ENCODE data around the gene PELO. TPM values are rescaled to one million over a fixed set of nuclear protein-coding genes. Genes with fewer than 3 reads are reported as not detected.

Gene PELO
- total and polyA plus RNA-seq, 4 donors: 5.0 to 51.1 (median 35.6) TPM

DNA sequence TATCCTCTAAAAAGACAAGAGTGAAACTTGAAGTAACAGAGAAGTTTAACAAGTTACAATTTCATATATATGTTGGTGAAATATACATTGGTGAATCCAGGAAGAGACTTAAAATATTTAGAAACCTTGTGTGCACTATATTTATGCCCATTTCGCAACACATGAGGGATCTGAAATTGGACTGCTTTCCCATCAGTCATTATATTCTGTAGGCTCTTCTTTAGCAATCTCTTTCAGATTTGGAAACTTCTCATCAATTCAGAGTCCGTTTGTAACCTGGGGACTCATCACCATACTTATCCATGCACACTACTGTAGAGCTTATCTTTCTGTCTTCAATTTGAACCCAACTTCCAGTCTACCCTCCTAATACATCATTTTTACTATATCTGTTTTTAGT is 2.1 kb downstream of the PELO start:
- no peaks in the 10 kb centered on the region for H3K27me3 ChIP-seq (ENCODE audit: control insufficient read depth in 3 of 3, insufficient read depth in 3 of 3, low read length in 2 of 3)
- no peak for DNase-seq
- no peak overlapping the region for H3K4me3 ChIP-seq
- H3K4me1 ChIP-seq (ENCODE audit: control insufficient read depth in 5 of 5, insufficient read depth in 5 of 5, low read length in 5 of 5): peaks cover 0 to 22% (median 1%) of the 10 kb centered on the region in 5 donors
- no peak for ATAC-seq (ENCODE audit: insufficient read depth, low FRiP score)
- no peaks in the 10 kb centered on the region for H3K9me3 ChIP-seq (ENCODE audit: control insufficient read depth in 4 of 4, insufficient read depth in 3 of 4, low read length in 3 of 4)
- TF ChIP-seq CTCF (IDR thresholded peaks at IDR 0.05; ENCODE audit: control extremely low read depth, extremely low read depth): no peak
- WGBS, 2 donors: 49% methylated on average over 2 of the region's 2 CpGs
- peak overlapping the region in 1 of 2 donors; percentile 33 for H3K27ac ChIP-seq (ENCODE audit: low read depth in 1 of 2, low read length in 1 of 2)
- H3K36me3 ChIP-seq (ENCODE audit: control insufficient read depth in 4 of 4, insufficient read depth in 4 of 4, low read length in 4 of 4): peaks cover 0 to 6% (median 0%) of the 10 kb centered on the region in 4 donors
- H3K9ac ChIP-seq (ENCODE audit: insufficient read depth in 1 of 2, low read length in 2 of 2): peak overlapping the region in 1 of 2 donors; percentile 96

- Histone ChIP-seq H3K27me3 (ENCODE audit: control insufficient read depth in 3 of 3, insufficient read depth in 3 of 3, low read length in 2 of 3) (no peaks in the 10 kb centered on the region), H3K9ac (ENCODE audit: insufficient read depth in 1 of 2, low read length in 2 of 2) (no peak overlapping the region), H3K4me1 (ENCODE audit: control insufficient read depth in 5 of 5, insufficient read depth in 5 of 5, low read length in 5 of 5) (peaks cover 0 to 20% (median 1%) of the 10 kb centered on the region in 5 donors), H3K9me3 (ENCODE audit: control insufficient read depth in 4 of 4, insufficient read depth in 3 of 4, low read length in 3 of 4) (no peaks in the 10 kb centered on the region), H3K36me3 (ENCODE audit: control insufficient read depth in 4 of 4, insufficient read depth in 4 of 4, low read length in 4 of 4) (peaks cover 0 to 6% (median 0%) of the 10 kb centered on the region in 4 donors), H3K27ac (ENCODE audit: low read depth in 1 of 2, low read length in 1 of 2) (peak overlapping the region in 1 of 2 donors; percentile 12), H3K4me3 (no peak overlapping the region)
- DNase-seq (peak in 1 of 3 donors; percentile 11), ATAC-seq (ENCODE audit: insufficient read depth, low FRiP score) (no peak)
- 82 to 88% methylated on average over 1 of the region's 1 CpG for WGBS, 2 donors
- no peak for TF ChIP-seq CTCF (IDR thresholded peaks at IDR 0.05; ENCODE audit: control extremely low read depth, extremely low read depth)
These were observed 3.6 kb downstream of the PELO start for GRCh38 chr5:52791366-52791765.

DNA sequence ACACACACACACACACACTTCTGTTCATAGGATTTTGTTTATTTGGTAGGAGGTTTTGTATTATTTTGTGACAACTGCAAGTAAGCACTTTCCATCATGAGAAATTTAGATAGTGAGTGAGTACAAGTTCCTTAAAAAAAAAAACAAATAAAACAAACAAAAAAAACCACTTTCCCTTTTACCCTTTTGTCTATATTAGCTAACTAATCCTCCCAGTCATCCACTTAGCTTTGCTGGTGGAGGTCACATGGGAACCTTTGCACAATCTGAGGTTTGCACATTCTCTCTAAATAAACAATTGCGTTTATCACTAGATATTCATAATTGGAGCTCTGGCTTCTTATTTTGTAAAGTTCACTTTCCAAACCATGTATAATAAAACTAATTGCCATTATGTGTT is 6.8 kb downstream of the PELO start:
- no peak overlapping the region for H3K9ac ChIP-seq (ENCODE audit: insufficient read depth in 1 of 2, low read length in 2 of 2)

More for the DNA sequence above, 6.8 kb downstream of the PELO start:
- Histone ChIP-seq H3K36me3 (ENCODE audit: control insufficient read depth in 4 of 4, insufficient read depth in 4 of 4, low read length in 4 of 4) (peaks cover 0 to 6% (median 0%) of the 10 kb centered on the region in 4 donors), H3K4me3 (no peak overlapping the region), H3K27me3 (ENCODE audit: control insufficient read depth in 3 of 3, insufficient read depth in 3 of 3, low read length in 2 of 3) (no peaks in the 10 kb centered on the region), H3K4me1 (ENCODE audit: control insufficient read depth in 5 of 5, insufficient read depth in 5 of 5, low read length in 5 of 5) (peaks cover 0 to 27% (median 4%) of the 10 kb centered on the region in 5 donors), H3K9me3 (ENCODE audit: control insufficient read depth in 4 of 4, insufficient read depth in 3 of 4, low read length in 3 of 4) (no peaks in the 10 kb centered on the region), H3K27ac (ENCODE audit: low read depth in 1 of 2, low read length in 1 of 2) (no peak overlapping the region)
- 28 to 44% methylated on average over 1 of the region's 1 CpG for WGBS, 2 donors
- DNase-seq (peak in 2 of 3 donors; percentile 50 to 63), ATAC-seq (ENCODE audit: insufficient read depth, low FRiP score) (no peak)
- TF ChIP-seq CTCF (IDR thresholded peaks at IDR 0.05; ENCODE audit: control extremely low read depth, extremely low read depth): no peak
